GM06990 (cell line): ENCODE results near the gene RAP1GAP2.

Source experiments
- DNase-seq: peaks from one replicate; pipeline ENCODE4 v3.0.0-alpha.2; 2011; ENCODE audit not compliant: insufficient read length; ENCODE audit errors: extremely low read depth
- H3K27me3 ChIP-seq: replicated peaks from 2 replicates; pipeline ENCODE4 v1.6.0; 2011; ENCODE audit warnings: low read length; ENCODE audit not compliant: control insufficient read depth, insufficient read depth
- H3K36me3 ChIP-seq: 2 replicates; pipeline ENCODE4 v1.5.1; 2011; ENCODE audit warnings: low read length; ENCODE audit not compliant: control insufficient read depth, insufficient read depth
- H3K4me3 ChIP-seq: replicated peaks from 2 replicates; pipeline ENCODE4 v1.5.1; 2011; ENCODE audit warnings: low read depth, mild to moderate bottlenecking, control low read depth, low read length
- TF ChIP-seq, protein P1 (sequence below): IDR thresholded peaks from 2 replicates; pipeline ENCODE4 v1.5.1; 2011; ENCODE audit warnings: low read length, control low read depth, mild to moderate bottlenecking, inconsistent platforms; ENCODE audit not compliant: insufficient read depth, poor library complexity, severe bottlenecking

The RAP1GAP2 gene

DNA sequence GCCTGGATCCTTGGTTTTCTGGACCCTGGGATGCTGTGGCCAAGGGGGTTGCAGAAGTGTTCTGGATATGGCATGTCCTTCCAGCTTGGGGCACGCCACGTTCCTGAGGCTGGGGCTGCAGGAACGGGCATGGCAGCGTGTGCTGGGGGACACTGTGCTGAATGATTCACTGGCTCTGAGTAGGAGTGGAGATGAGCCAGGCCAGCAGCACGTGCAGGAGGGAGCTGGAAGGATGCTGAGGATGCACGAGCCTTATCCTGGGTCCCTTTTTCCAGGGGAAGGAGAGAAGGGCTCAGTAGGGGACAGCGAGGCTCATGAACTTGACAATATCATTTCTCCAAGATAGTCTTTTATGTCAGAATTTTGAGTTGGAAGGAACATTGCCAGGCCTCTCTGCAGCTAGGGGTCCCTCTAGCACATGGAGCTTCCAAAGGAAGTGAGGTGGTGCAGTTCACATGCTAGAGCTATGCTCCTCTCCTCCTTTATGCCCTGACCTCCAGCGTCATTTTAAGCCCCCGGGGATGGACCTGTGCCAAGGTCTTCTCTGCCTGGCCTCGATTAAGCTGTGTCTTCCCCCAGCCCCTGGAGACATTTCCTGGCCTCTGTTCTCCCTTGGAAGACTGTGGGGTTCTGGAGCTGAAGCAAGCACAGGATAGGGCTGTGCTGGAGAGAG lies 141.2 kb downstream of the RAP1GAP2 start:
- H3K27me3 ChIP-seq, result no peaks in the 10 kb centered on the region; the same call in 1 of the 2 replicates
- TF ChIP-seq, protein P1, sequence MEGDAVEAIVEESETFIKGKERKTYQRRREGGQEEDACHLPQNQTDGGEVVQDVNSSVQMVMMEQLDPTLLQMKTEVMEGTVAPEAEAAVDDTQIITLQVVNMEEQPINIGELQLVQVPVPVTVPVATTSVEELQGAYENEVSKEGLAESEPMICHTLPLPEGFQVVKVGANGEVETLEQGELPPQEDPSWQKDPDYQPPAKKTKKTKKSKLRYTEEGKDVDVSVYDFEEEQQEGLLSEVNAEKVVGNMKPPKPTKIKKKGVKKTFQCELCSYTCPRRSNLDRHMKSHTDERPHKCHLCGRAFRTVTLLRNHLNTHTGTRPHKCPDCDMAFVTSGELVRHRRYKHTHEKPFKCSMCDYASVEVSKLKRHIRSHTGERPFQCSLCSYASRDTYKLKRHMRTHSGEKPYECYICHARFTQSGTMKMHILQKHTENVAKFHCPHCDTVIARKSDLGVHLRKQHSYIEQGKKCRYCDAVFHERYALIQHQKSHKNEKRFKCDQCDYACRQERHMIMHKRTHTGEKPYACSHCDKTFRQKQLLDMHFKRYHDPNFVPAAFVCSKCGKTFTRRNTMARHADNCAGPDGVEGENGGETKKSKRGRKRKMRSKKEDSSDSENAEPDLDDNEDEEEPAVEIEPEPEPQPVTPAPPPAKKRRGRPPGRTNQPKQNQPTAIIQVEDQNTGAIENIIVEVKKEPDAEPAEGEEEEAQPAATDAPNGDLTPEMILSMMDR, result no peak
- H3K4me3 ChIP-seq, result no peak overlapping the region
- no peaks in the 10 kb centered on the region for H3K36me3 ChIP-seq
- no peak for DNase-seq

DNA sequence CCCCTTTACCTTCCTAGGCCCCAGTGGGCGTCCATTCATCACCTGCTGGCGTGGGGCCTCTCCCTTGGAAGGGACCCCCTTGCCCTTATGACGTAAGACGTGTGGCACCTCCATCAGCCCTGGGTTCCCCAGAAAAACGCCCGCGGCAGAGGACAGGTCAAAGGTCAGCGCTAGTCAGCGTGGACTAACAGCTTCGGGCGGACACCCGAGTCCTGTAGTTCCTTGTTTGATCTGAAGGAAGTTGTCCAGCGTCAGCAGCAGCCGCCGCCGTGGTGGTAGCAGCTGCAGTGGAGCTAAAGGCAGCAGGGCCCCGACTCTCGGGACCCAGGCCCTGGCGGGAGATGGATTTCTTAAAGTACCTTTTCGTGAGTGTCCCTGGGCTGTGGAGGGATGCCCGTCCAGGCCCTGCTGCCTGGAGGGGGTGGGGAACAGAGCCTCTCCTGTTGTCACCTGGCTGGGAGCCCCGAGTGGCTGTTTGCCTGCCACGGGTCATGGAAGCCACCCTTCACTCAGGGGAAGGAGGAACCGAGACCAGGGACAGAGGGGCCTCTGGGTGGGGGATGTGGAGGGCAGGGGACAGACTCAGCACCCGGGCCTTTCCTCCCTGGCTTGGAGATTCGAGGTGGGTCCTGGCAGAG lies 143.6 kb downstream of the RAP1GAP2 start:
- Histone ChIP-seq H3K27me3 (no peaks in the 10 kb centered on the region; the same call in 1 of the 2 replicates), H3K36me3 (no peaks in the 10 kb centered on the region), H3K4me3 (no peak overlapping the region)
- DNase-seq, result no peak
- TF ChIP-seq, protein P1, result no peak

DNA sequence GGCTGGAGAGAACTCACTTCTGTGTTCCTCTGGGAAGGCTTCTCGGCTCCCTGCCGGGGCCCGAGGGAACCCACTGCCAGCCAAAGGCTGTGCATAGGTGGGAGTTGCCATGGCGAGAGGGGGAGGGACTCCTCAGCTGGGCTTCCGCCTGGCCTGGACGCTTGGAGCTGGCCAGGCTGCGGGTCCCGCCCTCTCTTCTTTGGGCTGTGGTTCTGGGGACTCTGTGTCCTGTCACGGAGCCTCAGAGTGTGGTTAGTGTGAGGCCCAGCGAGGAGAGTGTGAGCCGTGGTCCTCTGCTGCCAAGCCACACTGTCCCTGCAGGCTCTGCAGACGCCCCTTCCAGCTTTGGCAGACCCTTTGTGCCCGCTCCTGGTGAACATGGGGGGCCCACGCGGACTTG lies 144.1 kb downstream of the RAP1GAP2 start:
- Histone ChIP-seq H3K27me3 (no peaks in the 10 kb centered on the region; the same call in 1 of the 2 replicates), H3K36me3 (no peaks in the 10 kb centered on the region), H3K4me3 (no peak overlapping the region)
- no peak for DNase-seq
- TF ChIP-seq, protein P1, result no peak

DNA sequence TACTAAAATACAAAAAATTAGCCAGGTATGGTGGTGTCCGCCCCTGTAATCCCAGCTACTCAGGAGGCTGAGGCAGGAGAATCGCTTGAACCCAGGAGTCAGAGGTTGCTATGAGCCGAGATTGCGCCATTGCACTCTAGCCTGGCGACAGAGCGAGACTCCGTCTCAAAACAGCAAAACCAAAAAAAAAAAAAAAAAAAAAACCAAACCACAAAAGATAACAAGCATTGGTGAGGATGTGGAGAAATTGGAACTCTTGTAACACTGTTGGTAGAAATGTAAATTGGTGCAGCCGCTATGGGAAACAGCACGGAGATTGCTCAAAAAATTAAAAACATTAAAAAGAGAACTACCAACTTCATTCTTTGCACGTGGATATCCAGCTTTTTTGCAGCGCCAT lies 147.7 kb downstream of the RAP1GAP2 start:
- no peak overlapping the region for H3K4me3 ChIP-seq
- TF ChIP-seq, protein P1, result no peak
- H3K36me3 ChIP-seq, result no peaks in the 10 kb centered on the region
- H3K27me3 ChIP-seq, result no peaks in the 10 kb centered on the region; the same call in 1 of the 2 replicates
- DNase-seq, result no peak

DNA sequence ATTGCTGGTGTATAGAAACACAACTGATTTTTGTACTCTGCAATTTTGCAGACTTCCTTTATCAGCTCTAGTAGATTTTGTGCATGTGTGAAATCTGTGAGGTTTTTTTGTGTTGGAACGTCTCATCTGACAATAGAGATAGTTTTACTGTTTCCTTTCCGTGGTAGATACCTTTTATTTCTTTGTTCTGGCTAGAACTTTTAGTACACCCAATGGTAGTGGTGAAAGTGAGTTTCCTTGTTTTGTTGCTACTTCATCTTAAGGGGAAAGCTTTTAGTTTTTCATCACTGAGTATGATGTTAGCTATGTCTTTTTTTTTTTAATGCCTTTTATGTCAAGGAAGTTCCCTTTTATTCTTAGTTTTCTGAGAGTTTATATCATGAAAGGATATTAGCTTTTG lies 149.1 kb downstream of the RAP1GAP2 start:
- TF ChIP-seq, protein P1, result no peak
- no peaks in the 10 kb centered on the region; the same call in 1 of the 2 replicates for H3K27me3 ChIP-seq
- DNase-seq, result no peak

More for the DNA sequence above, 149.1 kb downstream of the RAP1GAP2 start:
- no peaks in the 10 kb centered on the region for H3K36me3 ChIP-seq
- no peak overlapping the region for H3K4me3 ChIP-seq
